CD4-positive, alpha-beta T cell treated with Interferon gamma for 1 hour (primary cell): Measurements from ENCODE around the gene PPP1R15B.

Experiments used
- DNase-seq: peaks from one replicate; pipeline ENCODE4 v3.0.0-alpha.2; 2020

Gene PPP1R15B

DNA sequence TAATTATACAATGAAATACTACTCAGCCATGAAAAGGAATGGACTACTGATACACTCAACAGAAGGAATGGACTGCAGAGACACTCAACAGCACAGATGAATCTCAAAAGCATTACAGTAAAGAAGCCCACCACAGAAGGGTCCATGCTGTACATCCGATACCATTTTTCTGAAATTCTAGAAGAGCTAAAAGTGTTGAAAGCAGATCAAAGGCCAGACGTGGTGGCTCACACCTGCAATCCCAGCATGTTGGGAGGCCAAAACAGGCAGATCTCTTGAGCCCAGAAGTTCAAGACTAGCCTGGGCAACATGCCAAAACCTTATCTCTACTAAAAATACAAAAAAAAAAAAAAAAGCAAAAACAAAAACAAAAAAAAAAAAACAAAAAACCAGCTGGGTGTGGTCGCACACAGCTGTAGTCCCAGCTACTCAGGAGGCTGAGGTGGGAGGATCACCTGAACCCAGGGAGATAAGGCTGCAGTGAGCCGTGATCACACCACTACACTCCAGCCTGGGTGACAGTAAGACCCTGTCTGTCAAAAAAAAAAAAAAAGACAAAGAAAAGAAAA, 15.5 kb downstream of the PPP1R15B start:
- no peak for DNase-seq

DNA sequence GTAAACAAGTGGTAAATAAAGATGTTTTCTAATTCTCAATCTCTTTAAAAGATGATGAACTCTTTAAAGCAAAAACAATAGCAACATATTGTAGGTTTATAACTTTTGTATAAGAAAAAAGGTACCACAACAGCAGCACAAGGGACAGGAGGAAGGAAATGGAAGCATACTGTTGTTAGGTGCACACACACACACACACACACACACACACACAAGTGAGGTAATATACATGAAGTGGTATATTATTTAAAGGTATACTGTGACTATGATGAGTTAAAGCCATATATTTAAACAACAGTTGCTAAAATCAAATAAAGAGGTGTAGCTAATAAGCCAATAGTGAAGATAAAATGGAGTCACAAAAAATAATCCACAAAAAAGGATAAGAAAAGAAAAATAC, 20.0 kb downstream of the PPP1R15B start:
- no peak for DNase-seq

DNA sequence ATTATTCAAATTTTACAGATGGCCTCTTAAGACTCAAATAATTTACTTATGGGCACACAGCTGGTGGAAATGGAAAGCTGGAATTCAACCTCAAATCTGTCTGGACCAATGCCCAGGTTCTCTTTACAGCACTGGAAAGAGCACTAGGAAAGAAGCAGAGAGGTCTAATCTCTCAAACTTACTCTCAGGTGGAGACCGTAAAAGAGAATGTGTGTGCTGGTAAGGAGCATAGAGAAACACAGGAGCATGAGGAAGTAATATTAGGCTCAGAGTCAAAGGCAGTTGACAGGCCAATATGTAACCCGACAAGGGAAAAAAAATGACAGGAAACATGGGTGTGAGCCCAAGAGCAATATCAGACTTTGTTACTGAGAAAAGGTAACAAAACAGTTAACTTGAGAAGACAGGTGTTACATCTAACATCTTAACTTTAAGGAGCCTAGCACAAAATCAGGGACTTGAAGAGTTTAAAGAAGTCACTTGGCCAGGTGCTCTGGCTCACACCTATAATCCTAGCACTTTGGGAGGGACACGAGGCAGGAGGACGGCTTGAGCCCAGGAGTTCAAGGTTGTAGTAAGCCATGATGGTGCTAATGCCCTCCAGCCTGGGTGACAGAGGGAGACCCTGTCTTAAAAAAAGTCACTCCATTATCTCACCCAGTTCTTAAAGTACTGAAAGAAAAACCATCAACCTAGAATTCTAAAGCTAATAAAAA, 20.7 kb downstream of the PPP1R15B start:
- DNase-seq = no peak

DNA sequence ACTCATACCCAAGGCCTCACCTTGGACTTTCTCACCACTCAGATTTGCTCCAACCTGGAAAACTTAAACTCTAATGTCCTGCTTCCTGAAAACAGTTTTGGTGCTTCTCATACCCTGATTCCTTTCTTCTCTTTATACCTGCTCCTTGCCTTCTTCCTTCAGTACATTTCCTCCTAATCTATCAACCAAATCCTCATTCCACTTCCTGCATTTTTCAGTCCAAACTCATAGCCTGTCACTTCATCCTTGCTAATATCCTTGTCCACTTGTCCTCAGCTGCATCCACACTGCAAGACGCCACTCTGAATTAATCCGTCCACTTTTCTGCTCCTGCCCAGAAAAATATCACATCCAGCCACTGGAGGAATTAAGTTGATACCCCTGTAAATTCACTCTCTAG, 25.9 kb downstream of the PPP1R15B start:
- no peak for DNase-seq

DNA sequence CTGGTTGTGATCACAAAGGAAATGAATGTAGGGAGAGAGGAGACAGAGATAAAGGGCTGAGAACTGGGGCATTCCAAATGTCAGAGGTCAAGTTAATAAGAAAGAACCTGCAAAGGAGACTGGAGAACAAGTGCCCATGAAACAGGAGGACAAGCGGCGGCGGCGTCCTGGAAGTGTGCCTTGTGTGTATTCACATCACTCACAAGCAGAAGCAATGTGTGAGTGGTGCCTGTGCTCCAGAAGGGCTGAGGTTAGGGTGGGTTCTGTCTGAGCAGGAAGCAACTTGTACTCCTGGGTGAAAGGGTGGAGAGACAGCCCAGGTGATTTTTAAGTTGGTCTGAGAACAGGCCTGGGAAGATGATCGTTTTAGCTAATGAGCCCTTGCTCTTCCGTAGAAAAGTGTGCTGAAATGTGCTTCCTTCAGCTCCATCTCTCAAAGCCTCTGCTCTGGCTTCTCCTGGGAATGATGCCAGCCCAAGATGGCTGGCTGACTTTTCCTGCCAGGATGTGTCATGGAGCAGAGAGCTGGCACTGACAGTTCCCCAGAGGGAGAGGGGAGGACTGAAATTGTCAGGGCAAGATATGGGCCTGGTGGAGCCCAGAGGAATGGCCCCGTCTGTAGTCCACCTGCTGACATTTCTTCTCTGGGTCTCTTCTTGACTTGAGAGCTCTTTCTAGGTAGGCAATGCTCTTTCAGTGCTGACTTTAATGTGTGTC, 26.8 kb downstream of the PPP1R15B start:
- no peak for DNase-seq

DNA sequence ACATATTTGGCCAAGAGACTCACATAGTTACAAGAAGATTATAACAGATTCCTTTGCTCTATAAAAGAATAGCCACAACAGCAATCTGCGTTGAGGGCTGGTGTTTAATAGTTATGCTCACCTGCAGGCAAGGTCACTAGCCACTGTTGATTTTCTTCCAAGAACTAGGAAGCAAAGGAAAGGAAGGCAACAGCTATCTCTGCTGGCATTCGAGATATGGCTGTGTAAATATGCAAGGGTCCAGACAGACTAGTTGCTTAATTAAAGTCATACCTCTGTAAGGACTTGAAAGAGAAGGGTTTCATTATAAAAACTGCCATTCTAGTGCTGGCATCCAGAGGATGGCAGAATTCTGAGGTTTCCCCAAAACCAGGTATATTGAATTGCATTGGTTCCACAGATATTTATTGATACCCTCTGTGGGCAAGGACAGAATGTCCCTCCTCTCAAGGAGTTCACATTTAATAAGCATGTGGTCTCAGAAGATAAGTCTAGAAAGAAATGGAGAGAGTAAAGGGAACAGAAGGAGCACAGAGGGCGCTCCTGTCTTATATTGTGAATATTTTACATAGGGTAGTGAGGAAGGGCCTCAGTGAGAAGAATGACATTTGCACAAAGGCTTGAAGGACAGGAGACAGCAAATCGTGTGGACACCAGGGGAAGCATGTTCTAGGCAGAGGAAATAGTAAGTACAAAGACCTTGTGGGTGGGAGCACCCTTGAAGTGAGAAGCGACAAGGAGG, 28.3 kb downstream of the PPP1R15B start:
- no peak for DNase-seq

DNA sequence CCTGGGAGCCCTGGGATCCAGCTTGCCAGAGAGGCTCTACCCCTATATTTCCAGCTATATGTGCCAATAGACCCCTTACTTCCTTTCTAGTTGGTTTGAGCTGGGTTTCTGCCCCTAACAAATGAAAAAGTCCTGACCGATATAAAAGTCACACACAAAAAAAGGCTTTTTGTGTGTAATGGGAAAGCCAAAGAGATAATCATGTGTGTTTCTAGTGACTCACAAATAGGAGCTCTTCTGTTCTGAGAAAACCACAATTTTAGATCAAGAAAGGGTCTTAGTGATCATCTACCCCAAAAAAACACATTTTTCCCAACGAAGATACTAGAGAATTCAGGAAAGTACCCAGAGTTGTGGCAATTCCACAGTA, 28.9 kb downstream of the PPP1R15B start:
- no peak for DNase-seq

DNA sequence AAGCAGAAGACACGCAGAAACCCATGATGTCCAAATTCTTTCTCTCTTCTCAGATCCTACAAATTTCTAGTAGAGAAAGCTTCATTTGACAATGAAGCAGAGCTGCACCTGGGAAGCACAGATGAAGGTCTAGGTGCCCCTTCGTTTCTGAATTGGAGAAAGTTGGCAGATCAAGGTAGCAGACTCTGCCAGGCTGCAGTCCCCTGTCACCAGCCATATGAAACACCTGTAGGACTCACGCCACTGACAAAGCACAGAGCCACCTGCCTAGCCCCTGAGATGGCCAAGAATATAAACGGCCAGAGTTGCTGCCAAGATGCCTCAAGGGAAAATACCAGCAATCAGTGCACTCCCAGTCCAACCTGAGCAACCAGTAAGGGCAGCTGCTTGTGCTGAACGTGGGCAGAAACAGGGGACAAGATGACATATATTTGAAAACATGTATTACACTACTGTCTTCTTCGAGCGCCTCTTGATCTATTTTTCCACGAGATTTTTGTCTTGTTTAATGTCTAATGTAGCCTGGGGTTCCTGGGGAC, 31.3 kb downstream of the PPP1R15B start:
- no peak for DNase-seq

DNA sequence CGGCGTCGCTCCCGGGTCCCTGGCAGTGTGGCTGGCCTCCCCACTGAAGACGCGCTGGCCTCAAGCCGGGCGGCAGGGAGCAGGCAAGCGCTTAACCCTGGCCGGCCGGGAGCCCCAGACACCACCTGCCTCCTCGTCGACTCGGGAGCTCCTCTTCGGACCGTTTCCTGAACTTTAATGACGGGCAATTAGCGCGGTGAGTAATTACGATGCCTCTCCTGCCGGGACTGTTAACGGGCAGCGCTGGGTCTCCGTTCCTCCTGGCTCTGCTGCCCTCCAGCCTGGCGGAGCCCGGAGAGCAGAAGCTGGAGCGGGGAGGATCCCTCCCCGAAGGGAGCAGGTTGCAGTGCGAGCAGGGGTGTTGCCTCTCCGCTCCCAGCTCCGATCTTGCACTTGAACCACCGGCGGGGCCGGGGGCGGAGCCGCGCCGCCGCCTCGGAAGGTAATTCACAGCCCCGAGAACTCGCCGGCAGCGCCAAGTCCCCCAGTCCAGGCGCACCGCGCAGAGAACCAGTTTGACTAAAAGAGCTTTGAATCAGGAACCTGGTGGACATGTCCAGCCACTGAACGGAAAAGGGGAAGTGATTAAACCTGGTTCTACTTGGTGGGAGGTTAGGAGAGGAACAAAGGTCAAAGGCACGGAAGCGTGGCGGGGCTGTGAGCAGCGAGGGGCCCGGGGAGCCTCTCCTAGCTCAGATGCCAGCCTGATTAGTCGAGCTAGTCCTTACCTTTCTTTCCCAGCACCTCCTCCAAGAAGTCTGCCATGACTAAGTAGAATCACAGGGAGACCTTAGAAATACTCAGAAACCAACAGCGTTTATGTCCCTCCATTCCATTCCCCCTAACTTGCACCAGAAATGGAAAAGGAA, 33.6 kb downstream of the PPP1R15B start:
- DNase-seq = peak; percentile 31

DNA sequence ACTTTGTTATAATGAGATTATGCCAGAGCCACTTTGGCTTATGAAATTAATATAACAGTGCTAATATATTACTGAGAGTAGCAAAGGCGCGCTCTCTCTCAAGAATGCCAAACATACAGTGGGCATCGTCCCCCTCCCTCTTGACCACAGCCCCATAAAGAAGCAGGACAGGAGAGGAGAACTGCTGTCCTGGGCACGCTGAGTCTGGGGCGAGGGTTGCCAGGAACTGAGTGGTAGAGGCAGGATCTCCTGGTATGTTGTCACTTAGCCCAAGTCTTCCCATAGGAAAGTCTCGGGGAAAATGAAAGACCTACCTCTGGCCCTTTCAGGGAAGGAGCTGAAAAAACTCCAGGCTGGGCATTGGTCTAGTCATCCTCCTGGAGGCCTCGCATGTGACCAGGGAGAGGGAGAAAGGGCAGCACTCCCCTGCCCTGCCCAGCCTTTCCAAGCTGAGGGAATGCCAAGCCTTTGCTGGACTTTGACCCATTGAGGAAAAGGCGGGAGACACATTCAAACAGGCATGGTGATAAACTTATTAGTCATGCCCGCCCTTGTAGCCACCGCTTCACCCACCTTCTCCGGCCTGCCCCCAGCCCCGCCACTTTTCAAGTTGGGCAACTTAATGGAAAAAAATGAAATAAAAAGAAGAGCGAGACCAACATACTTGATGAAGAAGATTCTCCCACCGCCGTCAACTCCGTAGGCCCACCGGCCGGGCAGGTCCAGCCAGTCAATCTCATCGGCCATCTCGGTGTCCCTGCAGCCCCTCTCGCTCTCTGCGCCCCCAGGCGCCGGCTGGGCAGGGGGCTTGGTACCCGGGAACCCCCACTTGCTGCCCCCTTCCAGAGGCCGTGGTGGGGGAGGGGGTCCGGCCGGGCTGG, 34.5 kb downstream of the PPP1R15B start:
- no peak for DNase-seq

DNA sequence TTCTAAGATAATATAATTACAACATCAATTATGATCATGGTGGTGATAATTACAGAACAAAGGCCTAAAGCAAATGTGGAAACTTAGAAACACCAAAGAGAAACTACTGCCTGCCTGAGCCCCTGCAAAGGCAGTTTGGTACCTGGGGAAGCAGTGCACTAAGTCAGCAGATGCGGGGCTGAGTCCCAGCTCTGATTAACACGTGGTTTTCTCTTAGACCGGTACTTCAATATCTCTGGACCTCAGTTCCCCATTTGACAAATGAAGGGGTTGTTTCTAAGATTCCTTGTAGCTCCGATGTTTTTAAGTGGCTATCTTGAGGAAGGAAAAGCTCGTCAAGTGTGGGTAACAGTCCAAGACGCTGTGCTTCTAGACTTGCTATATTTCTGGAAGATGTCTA, 35.2 kb downstream of the PPP1R15B start:
- DNase-seq = no peak

DNA sequence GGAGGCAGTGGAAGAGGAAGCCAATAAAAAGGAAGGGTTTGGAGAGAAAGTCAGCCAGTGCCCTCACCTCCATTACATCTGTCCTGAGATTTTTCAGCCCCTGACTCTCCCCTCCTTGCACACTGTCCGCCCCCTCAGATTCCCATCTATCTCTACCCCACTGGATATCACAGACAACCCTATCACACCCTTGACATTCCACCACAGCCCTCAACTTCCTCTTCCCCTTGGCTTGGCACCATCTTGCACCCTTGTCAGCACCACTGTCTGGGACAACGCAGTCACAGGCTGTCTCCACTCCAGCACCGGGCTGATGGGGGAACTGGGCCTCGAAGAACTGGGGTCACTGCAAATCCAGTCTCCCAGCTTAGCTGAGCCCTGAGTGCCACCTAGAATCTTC, 37.7 kb downstream of the PPP1R15B start:
- no peak for DNase-seq

DNA sequence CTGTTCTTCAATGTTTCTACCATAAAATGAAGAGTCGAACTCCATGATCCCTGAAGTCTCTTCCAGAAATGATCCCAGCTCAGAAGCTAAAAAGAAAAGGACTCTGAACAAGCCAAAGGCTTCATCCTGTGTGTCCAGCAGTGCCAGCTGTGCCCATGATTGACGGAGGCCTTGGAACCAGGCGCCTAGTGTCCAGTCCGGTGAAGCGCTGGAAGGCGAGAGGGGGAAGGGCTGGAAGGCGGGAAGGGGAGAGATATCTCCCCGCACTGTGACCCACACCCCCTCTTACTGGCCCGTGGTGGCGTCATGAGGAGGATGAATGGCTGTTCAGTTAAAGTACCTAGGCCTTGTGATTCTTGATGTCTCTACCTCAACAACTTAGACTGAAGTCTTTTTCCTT, 41.4 kb downstream of the PPP1R15B start:
- no peak for DNase-seq

DNA sequence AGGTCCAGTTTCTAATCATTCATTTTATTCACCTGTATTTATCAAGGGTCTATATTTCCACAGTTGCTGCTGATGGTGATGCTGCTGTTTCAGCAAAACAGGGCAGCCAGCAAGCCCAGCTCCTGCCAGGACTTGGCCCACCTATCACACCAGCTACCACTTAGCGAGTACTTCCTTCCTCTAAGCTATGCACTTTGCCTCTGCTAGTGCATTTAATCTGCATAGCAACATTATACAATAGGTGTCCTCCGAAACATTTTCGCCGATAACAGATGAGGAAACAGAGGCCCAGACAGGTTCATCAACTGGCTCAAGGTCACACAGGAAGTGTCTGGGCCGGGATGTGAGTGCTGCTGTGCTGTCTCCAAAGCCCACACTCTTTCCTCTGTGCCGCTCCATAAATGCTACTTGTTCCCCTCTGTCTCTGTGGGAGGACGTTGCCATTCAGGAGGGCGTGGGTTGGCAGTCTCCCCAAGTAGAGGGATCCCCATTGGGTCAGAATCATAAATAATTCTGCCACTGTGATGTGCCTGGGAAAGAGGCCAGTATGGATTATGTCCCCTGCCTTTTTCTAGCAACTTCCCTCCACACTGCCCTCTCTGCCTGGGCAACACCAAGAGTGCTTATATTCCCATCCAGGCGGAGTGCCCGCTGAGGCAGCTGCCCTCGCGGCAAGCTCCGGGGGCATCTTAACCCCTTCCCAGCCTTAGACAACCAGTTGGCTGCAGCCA, 42.5 kb downstream of the PPP1R15B start:
- no peak for DNase-seq

DNA sequence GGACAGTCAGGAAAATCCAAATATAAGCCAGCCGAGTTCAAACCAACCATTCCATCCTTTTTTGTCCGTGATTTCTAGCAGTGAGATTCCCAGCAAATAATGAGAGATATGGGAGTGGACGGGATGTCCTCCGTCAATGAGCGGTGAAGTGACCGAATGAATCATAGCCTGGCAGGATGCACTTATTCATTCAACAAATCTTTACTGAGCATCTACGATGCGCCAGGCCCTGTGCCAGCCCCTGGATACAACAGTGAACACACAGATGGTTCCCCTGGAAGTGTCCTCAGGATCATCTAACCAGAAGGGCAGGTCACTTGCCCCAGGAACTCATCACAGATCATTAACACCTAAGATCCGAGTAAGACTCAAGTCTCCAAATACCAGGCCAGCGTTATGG, 43.7 kb downstream of the PPP1R15B start:
- no peak for DNase-seq

DNA sequence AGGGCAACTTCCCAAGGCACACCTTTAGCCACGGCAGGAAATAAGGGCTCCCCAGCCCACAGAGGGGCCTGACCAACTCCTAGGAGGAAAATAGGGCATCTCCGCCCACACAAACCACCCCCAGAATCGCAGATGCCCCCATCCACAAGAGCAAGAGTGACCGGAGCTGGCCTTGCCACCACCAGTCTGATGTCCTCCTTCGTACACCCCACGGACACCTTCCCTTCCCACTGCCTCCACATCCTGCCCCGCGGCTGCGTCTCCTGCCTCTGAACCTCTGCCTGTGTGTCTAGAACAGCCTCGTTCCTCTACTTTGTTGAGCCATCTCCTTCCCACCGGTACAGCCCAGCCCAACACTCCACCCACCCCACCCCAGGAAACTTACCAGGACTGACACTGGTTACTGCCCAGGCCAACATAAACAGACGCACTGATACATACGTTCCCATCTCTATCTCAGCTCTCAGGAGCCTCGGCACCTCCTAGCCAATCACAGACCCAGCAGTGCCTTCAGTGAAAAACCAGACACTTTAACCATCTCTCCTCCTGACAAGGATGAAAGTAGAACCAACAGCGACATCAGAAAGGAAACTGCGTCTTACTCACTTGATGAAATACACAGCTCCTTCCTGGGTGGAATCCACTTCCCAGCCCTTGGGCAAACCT, 44.3 kb downstream of the PPP1R15B start:
- no peak for DNase-seq

DNA sequence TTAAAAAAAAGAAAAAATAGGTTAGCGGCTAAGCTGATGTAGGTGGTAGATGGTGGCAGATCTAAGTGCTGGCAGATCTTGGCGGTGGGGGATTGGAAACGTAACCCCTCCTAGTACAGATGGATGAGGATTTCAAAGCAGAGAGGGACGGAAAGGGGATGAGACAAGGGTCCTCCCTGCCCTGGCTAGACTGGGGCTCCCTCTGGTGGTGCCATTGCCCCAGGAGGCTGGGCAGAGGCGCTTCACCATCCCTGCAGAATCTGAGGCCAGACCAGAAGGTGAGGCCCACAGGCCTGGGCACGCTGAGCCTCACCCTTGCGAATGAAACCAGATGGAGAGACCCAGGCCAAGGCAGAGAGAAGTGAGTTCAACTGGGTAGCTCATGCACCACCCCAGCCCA, 44.9 kb downstream of the PPP1R15B start:
- DNase-seq = no peak

DNA sequence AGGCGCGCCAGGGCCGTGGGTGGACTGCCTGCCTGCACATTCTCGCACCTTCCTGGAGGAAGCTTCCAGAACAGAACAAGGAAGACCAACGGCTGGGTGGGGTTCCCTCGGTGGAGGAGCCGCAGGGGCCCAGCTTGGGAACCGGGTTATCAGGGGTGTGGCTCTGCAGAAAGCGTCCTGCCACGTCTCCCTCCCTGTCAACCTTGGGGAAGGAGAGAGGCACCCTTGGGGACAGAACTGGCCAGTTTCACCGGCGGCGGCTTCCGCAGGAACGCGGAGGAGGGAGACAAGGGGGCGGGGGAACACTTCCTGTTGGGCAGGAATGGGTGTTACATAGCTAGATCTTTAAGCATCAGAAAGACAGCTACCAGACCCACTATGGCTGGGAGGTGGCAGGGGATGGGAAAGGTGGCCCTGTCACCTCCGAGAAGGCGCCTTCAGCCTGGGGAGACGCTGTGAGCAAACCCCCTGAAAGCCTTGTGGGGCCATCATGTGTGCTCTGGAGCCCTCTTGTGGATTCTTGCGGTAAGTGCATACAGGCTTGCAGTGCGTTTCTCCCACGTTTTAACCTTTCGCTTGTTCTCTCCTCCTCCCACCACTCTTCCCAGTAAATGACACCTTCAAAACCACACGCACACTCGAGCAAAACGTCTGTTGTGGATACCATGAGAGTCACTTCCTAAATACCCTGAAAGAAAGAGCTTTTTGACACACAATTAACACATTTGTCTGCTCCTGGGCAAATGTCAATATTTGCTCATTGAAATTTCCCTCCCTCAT, 48.1 kb downstream of the PPP1R15B start:
- DNase-seq = peak; percentile 74

DNA sequence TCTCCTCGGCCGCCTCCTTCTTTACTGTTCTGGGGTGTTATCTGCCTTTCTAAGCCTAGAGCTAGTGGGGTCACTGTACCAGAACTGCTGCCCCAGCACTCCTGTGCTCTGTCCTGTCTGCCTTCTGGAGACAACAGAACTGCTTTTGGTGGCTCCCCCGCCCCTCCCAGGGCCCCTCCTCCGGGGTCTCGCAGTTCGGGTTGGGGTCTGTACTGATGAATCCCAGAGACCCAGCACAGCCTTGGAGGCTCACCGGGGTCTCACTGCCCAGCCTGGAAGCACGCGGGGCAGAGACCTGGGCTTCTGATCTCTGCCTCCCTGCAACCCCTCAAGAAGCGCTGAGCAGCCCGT, 48.7 kb downstream of the PPP1R15B start:
- DNase-seq = no peak
